ENCODE measurements around the gene ADGRG3. TPM values are rescaled to one million over a fixed set of nuclear protein-coding genes. Genes with fewer than 3 reads are reported as not detected.

ADGRG3 gene
- total and polyA plus RNA-seq, 2 of the 13 experiments (the other 11 are each of a cell fraction or from before 2014, with no cell fraction given) = 2.7 to 11.8 TPM

DNA sequence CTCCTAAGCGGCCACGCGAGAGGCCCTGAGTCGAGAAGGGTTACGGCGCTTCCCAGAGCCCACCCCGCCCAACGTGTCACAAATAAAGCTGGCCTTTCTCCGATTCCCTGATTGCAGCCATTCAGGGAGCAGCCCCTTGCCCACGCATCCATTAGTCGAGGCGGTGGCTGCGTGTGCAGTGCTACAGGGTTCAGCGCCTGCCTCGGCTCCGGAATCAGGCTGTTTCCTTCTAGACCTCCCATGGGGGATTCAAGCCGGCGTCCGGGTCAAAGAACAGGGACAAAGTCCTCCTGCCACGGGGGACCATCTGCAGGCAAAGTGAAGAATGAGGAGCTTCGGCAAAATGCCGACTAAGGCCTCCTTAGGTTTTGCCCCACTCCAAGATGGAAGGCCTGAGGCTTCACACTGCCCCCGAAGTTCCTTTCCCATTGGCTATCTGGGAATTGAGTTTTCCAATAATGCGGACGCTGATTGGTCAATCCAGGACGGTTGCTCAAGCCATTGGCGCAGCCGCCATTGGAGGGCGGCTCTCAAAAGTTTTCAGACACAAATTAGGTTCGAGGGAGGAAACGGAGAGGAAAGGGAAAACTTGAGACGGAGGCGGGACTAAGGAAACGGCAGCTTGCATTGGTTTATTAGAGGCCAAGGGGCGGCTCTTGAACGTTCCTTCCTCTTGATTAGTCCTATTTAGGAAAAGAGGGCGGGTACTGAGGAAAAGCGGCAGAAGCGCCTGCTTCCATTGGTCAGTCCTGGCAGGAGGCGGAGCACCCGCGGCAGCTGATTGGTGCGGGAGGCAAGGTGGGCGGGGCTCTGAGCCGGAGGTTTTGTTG, 67.0 kb downstream of the ADGRG3 start (continued):
- TF ChIP-seq FOXP1 (IDR thresholded peaks at IDR 0.05) = no peak
- no peak for TF ChIP-seq FOXP1 (CRISPR knock-in tag; IDR thresholded peaks at IDR 0.05)
- TF ChIP-seq, protein P1, sequence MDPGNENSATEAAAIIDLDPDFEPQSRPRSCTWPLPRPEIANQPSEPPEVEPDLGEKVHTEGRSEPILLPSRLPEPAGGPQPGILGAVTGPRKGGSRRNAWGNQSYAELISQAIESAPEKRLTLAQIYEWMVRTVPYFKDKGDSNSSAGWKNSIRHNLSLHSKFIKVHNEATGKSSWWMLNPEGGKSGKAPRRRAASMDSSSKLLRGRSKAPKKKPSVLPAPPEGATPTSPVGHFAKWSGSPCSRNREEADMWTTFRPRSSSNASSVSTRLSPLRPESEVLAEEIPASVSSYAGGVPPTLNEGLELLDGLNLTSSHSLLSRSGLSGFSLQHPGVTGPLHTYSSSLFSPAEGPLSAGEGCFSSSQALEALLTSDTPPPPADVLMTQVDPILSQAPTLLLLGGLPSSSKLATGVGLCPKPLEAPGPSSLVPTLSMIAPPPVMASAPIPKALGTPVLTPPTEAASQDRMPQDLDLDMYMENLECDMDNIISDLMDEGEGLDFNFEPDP (CRISPR knock-in tag; conservative IDR thresholded peaks at IDR 0.05) = peak; percentile 97; the same call in 1 of the 2 replicates
- peak; percentile 25; the same call in 1 of the 2 replicates for TF ChIP-seq KDM3A (CRISPR knock-in tag; IDR thresholded peaks at IDR 0.05; ENCODE audit: low read depth)
- peak; percentile 98 for TF ChIP-seq SRF (IDR thresholded peaks at IDR 0.05; ENCODE audit: low read depth, low read length)
- peak; percentile 42 for TF ChIP-seq CCAR2 (optimal IDR thresholded peaks at IDR 0.05; ENCODE audit: low read depth, low read length)
- TF ChIP-seq FOXK2 (IDR thresholded peaks at IDR 0.05) = no peak
- TF ChIP-seq RBFOX2 (IDR thresholded peaks at IDR 0.05; ENCODE audit: low read depth, low read length) = peak; percentile 10
- TF ChIP-seq, protein P2, sequence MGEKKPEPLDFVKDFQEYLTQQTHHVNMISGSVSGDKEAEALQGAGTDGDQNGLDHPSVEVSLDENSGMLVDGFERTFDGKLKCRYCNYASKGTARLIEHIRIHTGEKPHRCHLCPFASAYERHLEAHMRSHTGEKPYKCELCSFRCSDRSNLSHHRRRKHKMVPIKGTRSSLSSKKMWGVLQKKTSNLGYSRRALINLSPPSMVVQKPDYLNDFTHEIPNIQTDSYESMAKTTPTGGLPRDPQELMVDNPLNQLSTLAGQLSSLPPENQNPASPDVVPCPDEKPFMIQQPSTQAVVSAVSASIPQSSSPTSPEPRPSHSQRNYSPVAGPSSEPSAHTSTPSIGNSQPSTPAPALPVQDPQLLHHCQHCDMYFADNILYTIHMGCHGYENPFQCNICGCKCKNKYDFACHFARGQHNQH (CRISPR knock-in tag; IDR thresholded peaks at IDR 0.05) = peak; percentile 81
- TF ChIP-seq HOXA9 (CRISPR knock-in tag; IDR thresholded peaks at IDR 0.05; ENCODE audit: borderline replicate concordance) = no peak
- peak; percentile 89 for TF ChIP-seq ASH2L (IDR thresholded peaks at IDR 0.05; ENCODE audit: insufficient read length, low read depth, low read length)
- TF ChIP-seq IRX3 (CRISPR knock-in tag; IDR thresholded peaks at IDR 0.05; ENCODE audit: borderline replicate concordance, low read depth) = no peak
- TF ChIP-seq ZBTB38 (CRISPR knock-in tag; IDR thresholded peaks at IDR 0.05) = peak; percentile 89; the same call in 1 of the 2 replicates
- peak; percentile 87; the same call in 1 of the 2 replicates for TF ChIP-seq SP1 (IDR thresholded peaks at IDR 0.05)
- TF ChIP-seq SP1 (CRISPR knock-in tag; IDR thresholded peaks at IDR 0.05) = peak; percentile 97
- peak; percentile 84 to 91 for TF ChIP-seq MAFK (conservative IDR thresholded peaks at IDR 0.05 in 1 of 2, IDR thresholded peaks at IDR 0.05 in 1 of 2; ENCODE audit: low read length in 2 of 2)
- TF ChIP-seq CREB1 (IDR thresholded peaks at IDR 0.05) = peak; percentile 67; the same call in 1 of the 2 replicates
- TF ChIP-seq CREB1 (CRISPR knock-in tag; IDR thresholded peaks at IDR 0.05) = peak; percentile 96
- TF ChIP-seq, protein P3, sequence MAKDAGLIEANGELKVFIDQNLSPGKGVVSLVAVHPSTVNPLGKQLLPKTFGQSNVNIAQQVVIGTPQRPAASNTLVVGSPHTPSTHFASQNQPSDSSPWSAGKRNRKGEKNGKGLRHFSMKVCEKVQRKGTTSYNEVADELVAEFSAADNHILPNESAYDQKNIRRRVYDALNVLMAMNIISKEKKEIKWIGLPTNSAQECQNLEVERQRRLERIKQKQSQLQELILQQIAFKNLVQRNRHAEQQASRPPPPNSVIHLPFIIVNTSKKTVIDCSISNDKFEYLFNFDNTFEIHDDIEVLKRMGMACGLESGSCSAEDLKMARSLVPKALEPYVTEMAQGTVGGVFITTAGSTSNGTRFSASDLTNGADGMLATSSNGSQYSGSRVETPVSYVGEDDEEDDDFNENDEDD (CRISPR knock-in tag; IDR thresholded peaks at IDR 0.05; ENCODE audit: borderline replicate concordance) = peak; percentile 52; the same call in 1 of the 2 replicates
- peak; percentile 53; the same call in 1 of the 2 replicates for TF ChIP-seq YEATS2 (CRISPR knock-in tag; IDR thresholded peaks at IDR 0.05; ENCODE audit: borderline replicate concordance)
- TF ChIP-seq TCF12 (IDR thresholded peaks at IDR 0.05) = no peak
- 0 out of 2 replicates have a peak, but pooled peaks have one; percentile 22 for TF ChIP-seq TCF12 (CRISPR knock-in tag; IDR thresholded peaks at IDR 0.05)
- TF ChIP-seq ZMAT3 (CRISPR knock-in tag; conservative IDR thresholded peaks at IDR 0.05) = peak; percentile 82; the same call in 1 of the 2 replicates
- TF ChIP-seq SP4 (CRISPR knock-in tag; IDR thresholded peaks at IDR 0.05) = peak; percentile 100
- TF ChIP-seq HCFC1 (IDR thresholded peaks at IDR 0.05; ENCODE audit: low read depth, low read length) = peak; percentile 86

Measured in HepG2 (cell line).